Activated T-cell treated with anti-CD3 and anti-CD28 coated beads, Interleukin-2, amount 50 U/mL, for 1 hour (primary cell): ENCODE measurements around the gene NLRC3.
"Not testable (repeated sequence)": the region's sequence is repeated elsewhere in the genome, so short reads cannot be mapped to it uniquely, and the experiment has no call there.

ENCODE experiments used
- DNase-seq: peaks from one replicate; pipeline ENCODE4 v3.0.0-alpha.2; 2020

Gene NLRC3, protein sequence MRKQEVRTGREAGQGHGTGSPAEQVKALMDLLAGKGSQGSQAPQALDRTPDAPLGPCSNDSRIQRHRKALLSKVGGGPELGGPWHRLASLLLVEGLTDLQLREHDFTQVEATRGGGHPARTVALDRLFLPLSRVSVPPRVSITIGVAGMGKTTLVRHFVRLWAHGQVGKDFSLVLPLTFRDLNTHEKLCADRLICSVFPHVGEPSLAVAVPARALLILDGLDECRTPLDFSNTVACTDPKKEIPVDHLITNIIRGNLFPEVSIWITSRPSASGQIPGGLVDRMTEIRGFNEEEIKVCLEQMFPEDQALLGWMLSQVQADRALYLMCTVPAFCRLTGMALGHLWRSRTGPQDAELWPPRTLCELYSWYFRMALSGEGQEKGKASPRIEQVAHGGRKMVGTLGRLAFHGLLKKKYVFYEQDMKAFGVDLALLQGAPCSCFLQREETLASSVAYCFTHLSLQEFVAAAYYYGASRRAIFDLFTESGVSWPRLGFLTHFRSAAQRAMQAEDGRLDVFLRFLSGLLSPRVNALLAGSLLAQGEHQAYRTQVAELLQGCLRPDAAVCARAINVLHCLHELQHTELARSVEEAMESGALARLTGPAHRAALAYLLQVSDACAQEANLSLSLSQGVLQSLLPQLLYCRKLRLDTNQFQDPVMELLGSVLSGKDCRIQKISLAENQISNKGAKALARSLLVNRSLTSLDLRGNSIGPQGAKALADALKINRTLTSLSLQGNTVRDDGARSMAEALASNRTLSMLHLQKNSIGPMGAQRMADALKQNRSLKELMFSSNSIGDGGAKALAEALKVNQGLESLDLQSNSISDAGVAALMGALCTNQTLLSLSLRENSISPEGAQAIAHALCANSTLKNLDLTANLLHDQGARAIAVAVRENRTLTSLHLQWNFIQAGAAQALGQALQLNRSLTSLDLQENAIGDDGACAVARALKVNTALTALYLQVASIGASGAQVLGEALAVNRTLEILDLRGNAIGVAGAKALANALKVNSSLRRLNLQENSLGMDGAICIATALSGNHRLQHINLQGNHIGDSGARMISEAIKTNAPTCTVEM

DNA sequence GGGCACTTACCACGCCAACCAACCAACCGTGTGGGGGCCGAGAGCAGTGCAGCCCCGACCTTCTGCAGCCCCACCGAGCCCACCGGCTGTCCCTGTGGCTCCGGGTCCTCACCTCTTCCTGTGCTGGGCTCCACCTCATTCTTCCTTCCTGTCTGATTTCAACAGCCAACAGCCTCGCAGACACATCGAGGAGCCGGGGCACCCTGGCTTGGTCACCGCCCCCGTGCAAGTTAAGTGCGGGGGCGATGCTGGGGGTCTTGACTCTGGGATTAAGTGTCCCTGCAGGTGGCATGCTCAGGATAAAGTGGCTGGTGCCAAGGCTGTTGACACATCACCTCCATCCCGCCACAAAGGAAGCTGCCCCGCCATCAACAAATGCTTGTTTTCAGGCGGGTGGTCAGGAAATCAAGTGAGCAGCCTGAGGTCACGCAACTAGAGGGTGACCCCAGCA is at the start of gene NLRC3:
TSS of gene NLRC3 (minus strand) at position 102 of the 451 bp plus-strand sequence. CDS start 12,367 bp downstream, outside the sequence.
- peak; percentile 49 for DNase-seq

DNA sequence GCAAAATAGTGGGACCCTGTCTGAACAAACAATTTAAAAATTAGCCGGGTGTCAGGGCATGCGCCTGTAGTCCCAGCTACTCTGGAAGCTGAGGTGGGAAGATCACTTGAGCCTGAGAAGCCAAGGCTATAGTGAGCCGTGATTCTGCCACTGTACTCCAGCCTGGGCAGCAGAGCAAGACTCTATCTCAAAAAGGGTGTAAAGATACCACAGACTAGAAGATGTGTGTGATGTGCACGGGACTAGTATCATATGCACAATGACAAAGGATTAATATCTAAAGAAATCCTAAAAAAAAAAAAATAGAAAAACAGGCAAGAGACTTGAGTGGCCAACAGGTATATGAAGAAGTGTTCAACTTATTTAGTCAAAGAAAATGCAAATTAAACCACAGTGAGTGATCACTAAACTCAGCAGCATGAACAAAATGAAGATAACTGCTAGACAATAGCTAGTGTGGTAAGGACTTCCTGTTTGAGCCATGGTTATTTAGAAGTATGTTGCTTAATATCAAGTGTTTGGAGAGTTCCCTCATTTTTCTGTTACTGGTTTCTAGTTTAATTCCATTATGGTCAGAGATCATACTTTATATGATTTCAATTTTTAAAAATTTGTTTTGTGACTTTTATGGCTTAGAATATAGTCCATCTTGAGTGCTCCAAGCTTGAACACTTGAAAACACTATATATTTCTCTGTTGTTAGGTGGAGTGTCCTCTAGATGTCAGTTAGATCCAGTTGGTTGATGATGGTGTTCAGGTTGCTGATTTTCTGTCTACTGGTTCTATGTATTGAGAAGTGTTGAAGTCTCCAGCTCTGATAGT is 48.9 kb upstream of the NLRC3 start:
- DNase-seq: no peak

DNA sequence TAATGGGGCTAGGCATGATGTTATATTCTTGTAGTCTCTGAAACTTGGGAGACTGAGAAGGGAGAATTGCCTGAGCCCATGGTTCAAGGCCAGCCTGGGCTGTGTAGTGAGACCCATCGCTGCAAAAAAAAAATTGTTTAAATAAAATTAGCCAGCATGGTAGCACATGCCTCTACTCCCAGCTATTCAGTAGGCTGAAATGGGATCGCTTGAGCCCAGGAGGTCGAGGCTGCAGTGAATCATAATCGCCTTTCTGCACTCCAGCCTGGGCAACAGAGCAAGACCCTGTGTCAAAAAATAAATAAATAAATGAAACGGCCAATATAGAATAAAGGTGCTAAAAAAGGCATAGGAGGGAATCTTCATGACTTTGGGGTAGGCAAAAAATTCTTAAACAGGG is 48.1 kb upstream of the NLRC3 start:
- no peak for DNase-seq

DNA sequence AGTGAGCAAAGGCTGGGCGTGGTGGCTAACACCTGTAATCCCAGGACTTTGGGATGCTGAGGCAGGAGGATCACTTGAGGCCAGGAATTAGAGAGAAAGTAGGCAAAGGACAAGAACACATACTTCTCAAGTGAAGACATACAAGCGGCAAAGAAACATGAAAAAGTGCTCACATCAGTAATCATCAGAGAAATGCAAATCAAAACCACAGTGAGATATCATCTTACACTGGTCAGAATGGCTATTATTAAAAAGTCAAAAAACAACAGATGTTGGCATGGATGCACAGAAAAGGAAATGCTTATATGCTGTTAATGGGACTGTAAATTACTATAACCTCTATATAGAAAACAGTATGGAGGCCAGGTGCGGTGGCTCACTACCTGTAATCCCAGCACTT is 46.4 kb upstream of the NLRC3 start:
- DNase-seq: no peak

DNA sequence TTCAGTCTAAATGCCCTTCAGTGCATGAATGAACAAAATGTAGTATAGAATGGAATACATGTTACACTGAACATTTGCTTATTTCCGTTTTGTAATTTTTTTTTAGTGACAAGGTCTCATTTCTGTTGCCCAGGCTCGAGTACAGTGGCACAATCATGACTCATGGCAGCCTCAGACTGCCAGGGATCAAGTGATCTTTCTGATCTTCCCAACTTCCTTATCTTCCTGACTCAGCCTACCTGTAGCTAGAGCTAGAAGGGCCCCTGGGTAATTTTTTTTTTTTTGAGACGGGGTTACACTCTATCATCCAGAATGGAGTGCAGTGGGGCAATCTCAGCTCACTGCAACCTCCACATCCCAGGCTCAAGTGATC is 41.6 kb upstream of the NLRC3 start:
- no peak for DNase-seq

DNA sequence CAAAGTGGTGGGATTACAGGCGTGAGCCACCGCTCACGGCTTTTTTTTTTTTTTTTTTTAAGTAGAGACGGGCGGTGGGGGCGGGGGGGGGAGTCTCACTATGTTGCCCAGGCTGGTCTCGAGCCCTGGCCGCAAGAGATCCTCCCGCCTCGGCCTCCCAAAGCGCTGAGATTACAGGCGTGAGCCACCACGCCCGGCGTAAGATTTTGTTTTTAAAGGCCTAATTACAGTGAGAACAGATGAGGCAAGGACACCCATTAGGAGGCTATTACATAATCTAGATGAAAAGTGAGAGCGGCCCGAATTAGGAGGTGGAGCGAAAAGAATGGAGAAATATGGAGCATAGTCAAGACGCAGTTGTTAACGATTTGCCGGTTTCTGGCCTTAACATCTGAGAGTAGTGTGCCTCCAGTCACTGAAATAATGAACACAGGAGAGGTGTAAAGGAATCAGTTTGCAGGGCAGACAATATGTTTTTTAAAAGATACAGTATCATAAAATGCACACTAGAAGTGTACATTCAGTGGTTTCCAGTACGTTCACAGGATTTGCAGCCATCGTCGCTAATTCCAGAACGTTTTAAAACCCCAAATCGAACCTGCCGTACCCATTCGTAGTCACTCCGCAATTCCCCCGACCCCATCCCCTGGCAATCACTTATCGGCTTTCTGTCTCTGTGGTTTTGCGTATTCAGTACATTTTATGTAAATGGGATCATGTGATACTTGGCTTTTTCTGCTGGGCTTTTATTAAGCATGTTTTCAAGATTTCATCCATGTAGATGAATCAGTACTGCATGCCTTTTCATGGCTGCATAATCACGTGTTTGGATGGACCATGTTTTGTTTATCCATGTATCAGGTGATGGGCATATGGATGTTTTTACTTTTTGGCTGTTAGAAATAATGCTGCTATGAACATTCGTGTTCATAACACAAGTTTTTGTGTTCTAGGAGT is 35.6 kb upstream of the NLRC3 start:
- no peak for DNase-seq

DNA sequence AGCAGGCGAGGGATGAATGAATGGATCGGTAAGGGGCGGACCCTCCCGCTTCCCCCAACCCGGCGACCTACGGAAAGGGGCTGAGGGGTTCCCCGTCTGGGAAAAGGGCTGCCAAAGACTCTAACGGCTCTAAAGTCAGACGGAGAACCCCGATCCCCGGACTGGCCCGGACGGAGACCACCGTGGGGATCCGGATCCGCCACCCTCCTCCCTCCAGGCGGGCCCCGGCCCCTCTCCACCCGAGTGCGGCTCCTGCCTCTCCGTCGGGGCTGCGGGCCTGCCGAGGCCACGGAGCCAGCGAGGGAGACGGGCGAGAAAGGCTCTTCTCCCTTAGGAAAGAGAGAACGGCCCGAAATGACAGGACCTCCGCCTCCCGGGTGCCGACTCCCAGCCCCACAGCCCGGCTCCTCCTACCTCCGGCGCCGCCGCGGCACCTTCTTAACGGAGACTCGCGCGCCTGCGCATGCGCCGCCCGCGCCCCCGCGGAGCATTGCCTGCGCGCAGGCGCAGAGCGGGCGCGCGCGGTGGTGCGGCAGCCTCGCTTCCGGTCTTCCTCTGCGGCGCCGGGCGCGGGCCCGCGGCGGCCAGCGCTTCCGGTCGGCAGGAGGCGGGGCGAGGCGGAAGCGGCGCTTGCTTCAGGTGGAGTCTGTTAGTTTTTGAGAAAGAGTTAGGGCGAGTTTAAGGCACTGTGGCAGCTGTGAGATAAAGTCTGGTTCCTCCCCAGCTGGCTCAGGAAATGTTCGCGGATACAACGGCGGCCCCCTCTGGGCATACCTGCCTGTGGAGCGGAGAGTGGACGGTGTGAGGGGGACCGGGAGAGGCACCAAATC is 34.2 kb upstream of the NLRC3 start, which contains the start of gene SLX4:
TSS of gene SLX4 (minus strand) at position 461 of the 830 bp plus-strand sequence. CDS start 2,642 bp downstream, outside the sequence.
- peak; percentile 92 for DNase-seq

DNA sequence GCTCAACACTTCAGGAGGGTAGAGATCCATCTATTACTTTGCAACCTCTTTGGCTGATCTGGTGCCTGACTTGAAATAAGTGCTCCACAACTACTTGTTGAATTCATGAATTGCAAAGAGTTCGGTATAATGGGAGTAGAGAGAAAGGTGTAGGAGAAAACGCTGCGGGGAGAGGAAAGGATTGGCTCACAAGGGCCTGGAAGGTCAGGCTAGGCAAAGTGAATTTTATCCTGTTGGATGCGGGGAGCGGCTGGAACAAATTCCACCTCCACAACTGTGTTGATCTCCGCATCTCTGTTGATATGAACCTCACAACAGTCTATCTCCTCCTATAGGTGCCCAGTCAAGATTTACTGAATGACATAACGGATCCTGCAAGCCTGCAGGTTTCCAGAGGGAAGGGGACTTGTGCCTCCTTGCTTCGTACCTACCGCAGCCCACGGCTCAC is 33.5 kb upstream of the NLRC3 start:
- no peak for DNase-seq

DNA sequence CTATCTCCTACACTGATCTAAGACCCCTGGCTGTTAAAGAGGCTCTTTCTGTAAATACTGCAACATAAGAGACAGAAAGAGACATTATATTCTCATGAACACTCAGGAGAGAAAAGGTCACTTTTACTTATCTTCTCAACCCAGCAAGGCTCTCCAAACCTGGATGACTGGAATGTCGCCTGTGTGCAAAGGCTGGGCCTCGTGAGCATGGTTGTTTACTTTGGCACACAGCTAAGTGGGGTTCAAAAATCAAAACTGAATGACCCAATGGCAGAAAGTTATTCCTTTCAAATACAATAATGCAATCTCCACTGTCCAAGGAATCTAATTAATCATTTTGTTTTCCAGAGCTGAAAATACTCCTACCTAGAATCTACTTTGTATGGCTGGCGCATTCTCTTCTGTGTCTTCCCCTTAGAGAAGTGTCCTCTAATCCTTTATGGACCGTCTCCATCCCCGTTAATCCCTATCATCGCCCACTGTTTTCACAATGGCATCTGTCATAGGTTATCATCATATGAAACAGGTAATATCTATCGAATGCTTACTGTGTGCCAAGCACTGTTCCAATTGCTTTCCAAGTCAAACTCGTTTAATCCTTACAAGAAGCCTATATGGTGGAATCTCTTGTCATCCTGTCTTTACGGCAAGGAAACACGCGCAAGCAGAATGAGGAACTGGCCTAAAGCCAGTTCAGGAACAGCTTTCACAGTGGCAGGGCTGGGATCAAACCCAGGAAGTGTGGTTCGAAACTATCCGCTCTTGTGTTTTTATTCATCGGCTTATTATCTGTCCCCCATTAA is 32.9 kb upstream of the NLRC3 start:
- DNase-seq: no peak

DNA sequence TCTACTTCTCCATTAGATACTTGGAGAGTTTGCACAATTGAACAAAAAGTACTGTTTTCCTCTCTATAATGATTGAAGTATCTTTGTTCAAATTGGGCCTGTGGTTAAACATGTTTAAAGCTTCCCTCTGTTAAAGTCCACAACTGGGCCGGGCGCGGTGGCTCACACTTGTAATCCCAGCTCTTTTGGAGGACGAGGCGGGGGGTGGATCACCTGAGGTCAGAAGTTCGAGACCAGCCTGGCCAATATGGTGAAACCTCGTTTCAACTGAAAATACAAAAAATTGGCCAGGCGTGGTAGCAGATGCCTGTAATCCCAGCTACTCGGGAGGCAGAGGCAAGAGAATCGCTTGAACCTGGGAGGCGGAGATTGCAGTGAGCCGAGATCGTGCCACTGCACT is 31.8 kb upstream of the NLRC3 start:
- DNase-seq: not testable (repeated sequence)

DNA sequence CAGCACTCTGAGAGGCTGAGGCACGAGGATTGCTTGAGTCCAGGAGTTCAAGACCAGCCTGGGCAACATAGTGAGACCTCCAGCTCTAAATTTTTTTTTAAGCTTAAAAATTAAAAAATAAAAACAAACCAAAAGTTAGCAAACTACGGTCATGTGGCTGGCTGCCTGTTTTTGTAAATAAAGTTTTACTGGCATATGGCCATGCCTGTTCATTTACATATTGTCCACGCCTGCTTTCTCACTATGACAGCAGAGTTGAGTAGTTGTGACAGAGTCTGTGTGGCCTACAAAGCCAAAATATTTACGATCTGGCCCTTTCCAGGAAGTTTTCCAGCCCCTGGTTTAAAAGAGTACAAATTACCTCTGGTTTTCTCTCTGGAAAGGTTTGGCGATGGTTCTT is 30.9 kb upstream of the NLRC3 start:
- DNase-seq: no peak

DNA sequence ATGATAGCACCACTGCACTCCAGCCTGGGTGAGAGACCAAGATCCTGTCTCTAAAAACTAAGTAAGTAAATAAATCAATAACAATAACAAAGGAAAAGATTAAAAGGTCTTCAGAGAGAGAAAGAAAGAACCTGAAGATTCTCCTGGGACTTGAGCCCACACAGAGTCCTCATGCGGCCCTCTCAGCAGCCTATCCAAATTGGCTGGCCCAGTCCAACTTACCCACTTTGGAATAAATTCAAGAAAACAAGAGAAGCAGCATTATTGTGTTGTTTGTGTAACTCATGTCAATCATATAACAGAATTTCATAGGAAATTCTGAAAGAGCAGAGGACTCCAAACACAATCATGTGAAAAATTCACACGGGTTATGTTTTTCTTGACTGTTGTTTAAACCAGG is 30.4 kb upstream of the NLRC3 start:
- DNase-seq: no peak

DNA sequence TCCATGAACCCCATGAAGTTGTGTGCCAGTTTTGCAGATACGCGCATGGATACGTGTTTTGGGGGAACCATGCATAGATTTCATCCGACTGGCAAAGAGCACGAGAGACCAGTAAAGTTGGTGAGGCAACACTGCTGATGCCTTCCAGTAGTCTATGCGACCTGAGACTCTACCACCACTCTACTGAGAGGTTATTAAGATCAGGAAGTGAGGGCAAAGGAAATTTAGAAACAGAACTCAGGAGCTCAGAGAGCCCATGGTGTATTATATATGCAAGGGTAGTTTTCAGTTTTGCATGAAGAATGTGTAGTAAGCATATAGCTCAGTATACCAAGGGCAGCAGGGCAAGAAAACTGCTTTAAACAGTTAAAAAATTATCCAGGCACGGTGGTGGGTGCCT is 30.0 kb upstream of the NLRC3 start:
- no peak for DNase-seq

DNA sequence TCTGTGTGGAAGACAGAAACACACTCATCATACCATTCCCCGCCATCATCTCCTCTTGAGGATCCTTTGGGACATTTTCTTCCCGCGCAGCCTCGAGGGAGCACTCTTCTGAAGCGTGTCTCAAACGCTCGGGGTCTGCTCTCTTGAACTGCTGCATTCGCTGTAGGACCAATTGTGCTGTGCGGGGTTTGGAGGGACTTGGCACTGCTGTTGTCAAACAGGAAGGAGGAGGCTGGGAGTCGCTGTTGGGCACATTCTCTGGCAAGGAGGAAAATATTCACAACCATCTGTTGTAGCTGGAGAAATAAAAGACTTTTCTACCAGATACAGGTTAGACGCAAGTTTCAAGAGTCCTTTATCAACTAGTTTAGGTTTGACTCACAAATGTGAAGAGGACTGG is 29.2 kb upstream of the NLRC3 start:
- no peak for DNase-seq

DNA sequence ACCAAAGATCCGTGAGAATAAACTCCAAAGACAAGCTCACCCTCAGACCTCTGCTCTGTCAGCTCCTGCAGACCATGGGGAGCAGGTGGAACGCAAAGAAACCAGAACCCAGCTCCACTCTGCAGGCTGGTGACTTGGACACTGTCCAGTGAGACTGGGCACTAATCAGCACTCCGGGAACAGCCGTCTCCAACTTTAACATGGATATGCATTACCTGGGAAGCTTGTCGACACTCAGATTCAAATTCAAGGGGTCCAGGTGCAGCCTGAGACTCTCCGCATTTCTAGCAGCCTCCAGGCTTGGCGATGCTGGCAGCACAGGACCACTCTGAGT is 25.1 kb upstream of the NLRC3 start:
- DNase-seq: no peak

DNA sequence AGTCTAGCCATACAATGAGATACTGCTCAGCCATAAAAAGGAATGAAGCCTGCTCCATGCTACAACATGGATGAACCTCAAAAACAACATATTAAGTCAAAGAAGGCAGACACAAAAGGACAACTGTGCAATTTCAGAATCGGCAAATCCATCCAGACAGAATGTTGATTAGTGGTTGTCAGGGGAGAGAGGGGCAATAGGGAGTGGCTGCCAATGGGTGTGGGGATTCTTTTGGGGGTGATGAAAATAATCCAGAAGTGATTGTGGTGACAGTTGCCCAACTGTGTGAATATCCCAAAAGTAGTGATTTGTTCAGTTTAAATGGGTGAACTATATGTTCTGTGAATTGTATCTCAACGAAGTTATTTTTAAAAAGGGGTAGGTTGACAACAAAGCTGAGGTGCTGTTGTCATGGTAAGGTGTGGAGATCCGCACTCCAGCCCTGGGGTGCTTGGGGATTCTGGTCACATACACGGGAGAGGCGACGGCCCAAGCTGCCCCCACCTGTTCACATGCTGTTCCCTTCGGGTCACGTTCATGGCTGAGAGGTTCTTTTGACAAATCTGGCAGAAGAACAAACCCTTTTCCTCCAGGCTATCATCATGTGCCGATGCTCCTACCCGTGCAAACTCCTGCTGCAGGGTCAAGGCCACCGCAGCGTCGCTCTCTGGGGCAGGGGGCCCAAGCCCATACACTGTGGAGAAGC is 24.6 kb upstream of the NLRC3 start:
- no peak for DNase-seq

DNA sequence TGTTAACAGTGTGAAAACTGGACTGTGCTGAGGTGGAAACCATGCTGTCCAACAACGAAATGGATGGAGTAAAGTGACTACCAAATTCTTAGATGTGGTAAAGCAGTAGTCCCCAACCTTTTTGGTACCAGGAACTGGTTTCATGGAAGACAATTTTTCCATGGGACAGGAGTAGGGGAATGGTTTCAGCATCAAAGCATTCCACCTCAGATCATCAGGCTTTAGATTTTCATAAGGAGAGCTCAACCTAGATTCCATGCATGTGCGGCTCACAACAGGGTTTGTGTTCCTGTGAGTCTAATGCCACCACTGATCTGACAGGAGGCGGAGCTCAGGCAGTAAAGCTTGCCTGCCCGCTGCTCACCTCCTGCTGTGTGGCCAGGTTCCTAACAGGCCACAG is 22.7 kb upstream of the NLRC3 start:
- DNase-seq: no peak

DNA sequence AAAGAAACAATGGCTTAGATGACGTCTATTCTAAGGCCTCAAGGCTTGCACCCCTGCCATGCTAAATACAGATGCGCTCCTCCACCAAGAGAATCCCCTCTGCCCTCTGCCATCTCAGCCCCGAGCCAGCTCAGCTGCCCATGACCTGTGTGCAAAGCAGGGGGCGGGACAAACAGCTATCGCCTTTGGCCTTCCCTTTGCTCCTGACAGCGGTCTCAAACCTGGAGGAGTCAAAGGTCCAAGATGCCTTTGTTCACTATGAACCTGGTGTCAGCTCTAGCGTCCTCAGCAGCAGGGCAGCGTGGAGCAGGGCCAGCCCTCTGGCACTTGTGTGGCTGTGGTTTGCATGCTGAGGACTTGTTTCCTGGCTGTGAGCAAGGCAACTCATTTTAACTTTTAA is 21.9 kb upstream of the NLRC3 start:
- no peak for DNase-seq

DNA sequence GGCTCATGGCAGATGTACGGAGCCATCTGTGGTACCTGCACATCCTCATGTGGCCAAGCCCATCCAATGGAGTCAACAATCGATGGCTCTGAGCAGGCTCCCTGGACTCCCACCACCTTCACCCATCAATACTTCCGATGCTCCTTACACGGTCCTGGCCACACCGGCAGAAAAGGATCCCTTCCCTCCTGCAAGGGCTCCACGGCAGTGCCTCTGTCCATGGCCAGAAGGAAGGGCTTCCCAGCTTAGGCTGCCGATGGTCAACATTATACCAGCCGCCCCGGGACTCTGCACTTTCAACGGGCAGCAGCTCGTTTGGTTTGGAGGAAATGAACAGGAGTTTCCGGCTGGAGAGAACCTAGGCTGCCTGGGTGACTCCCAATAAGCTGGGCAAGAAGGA is 21.0 kb upstream of the NLRC3 start:
- DNase-seq: no peak
